H9 (cell line): Measurements from ENCODE around the gene STARD9. TPM values are rescaled to one million over a fixed set of nuclear protein-coding genes. Genes with fewer than 3 reads are reported as not detected.

ENCODE experiments used
- DNase-seq: peaks from one replicate; pipeline ENCODE4 v3.0.0-alpha.2; 2017
- H2AFZ ChIP-seq: one replicate; pipeline ENCODE4 v1.6.1; 2013; ENCODE audit warnings: mild to moderate bottlenecking, low read length, control low read depth, moderate library complexity
- H2AK5ac ChIP-seq: 2 replicates; pipeline ENCODE4 v1.6.1; 2013; ENCODE audit warnings: low read length, control low read depth, mixed read lengths; ENCODE audit not compliant: insufficient read length
- H2BK120ac ChIP-seq: one replicate; pipeline ENCODE4 v1.6.1; 2013; ENCODE audit warnings: low read depth, mild to moderate bottlenecking, low read length, control low read depth, inconsistent platforms; ENCODE audit not compliant: poor library complexity, severe bottlenecking
- H2BK12ac ChIP-seq: 2 replicates; pipeline ENCODE4 v1.6.1; 2013; ENCODE audit warnings: low read length, control low read depth, mixed read lengths, low read depth; ENCODE audit not compliant: insufficient read length
- H2BK15ac ChIP-seq: 2 replicates; pipeline ENCODE4 v1.6.1; 2013; ENCODE audit warnings: low read depth, low read length, control low read depth
- H2BK20ac ChIP-seq: one replicate; pipeline ENCODE4 v1.6.1; 2013; ENCODE audit warnings: low read depth, mild to moderate bottlenecking, low read length, control low read depth, inconsistent platforms; ENCODE audit not compliant: poor library complexity, severe bottlenecking
- H2BK5ac ChIP-seq: 2 replicates; pipeline ENCODE4 v1.6.1; 2013; ENCODE audit warnings: low read length, control low read depth, mixed read lengths; ENCODE audit not compliant: insufficient read length
- H3K14ac ChIP-seq: 2 replicates; pipeline ENCODE4 v1.6.1; 2013; ENCODE audit warnings: low read length, control low read depth; ENCODE audit not compliant: insufficient read depth
- H3K18ac ChIP-seq: 2 replicates; pipeline ENCODE4 v1.6.1; 2013; ENCODE audit warnings: low read depth, mild to moderate bottlenecking, mixed read lengths, low read length, control low read depth; ENCODE audit not compliant: insufficient read length
- H3K23ac ChIP-seq: 2 replicates; pipeline ENCODE4 v1.6.1; 2013; ENCODE audit warnings: low read length, control low read depth, mixed read lengths, low read depth; ENCODE audit not compliant: insufficient read length
- H3K23me2 ChIP-seq: 2 replicates; pipeline ENCODE4 v1.6.1; 2013; ENCODE audit warnings: low read depth, mild to moderate bottlenecking, mixed read lengths, low read length, control low read depth; ENCODE audit not compliant: insufficient read length, poor library complexity, severe bottlenecking
- H3K27ac ChIP-seq: 2 replicates; pipeline ENCODE4 v1.5.1; 2013; ENCODE audit warnings: low read length, control low read depth, mixed read lengths, low read depth; ENCODE audit not compliant: insufficient read length
- H3K27me3 ChIP-seq: 2 replicates; pipeline ENCODE4 v1.6.1; 2013; ENCODE audit warnings: low read length, control low read depth, inconsistent platforms; ENCODE audit not compliant: insufficient read depth
- H3K4ac ChIP-seq: 2 replicates; pipeline ENCODE4 v1.6.1; 2013; ENCODE audit warnings: low read depth, mild to moderate bottlenecking, control low read depth, inconsistent platforms, low read length, moderate library complexity
- H3K4me1 ChIP-seq: 2 replicates; pipeline ENCODE4 v1.6.1; 2013; ENCODE audit warnings: low read length, control low read depth, inconsistent platforms; ENCODE audit not compliant: insufficient read depth
- H3K4me2 ChIP-seq: 2 replicates; pipeline ENCODE4 v1.6.1; 2013; ENCODE audit warnings: low read length, control low read depth, mixed read lengths; ENCODE audit not compliant: insufficient read length, insufficient read depth
- H3K56ac ChIP-seq: 2 replicates; pipeline ENCODE4 v1.6.1; 2013; ENCODE audit warnings: low read depth, mild to moderate bottlenecking, mixed read lengths, low read length, control low read depth; ENCODE audit not compliant: insufficient read length
- H3K79me1 ChIP-seq: 2 replicates; pipeline ENCODE4 v1.6.1; 2013; ENCODE audit warnings: low read depth, mild to moderate bottlenecking, moderate library complexity, low read length, control low read depth, inconsistent platforms; ENCODE audit not compliant: insufficient read depth, poor library complexity, severe bottlenecking
- H3K79me2 ChIP-seq: 2 replicates; pipeline ENCODE4 v1.6.1; 2013; ENCODE audit warnings: low read length, control low read depth, inconsistent platforms; ENCODE audit not compliant: insufficient read depth
- H3K9ac ChIP-seq: 2 replicates; pipeline ENCODE4 v1.6.1; 2013; ENCODE audit warnings: low read length, control low read depth, mixed read lengths; ENCODE audit not compliant: insufficient read length; ENCODE audit errors: extremely low read depth
- H3K9me3 ChIP-seq: one replicate; pipeline ENCODE4 v1.6.1; 2013; ENCODE audit warnings: low read depth, low read length, inconsistent platforms; ENCODE audit not compliant: control insufficient read depth
- H3T11ph ChIP-seq: one replicate; pipeline ENCODE4 v1.6.1; 2013; ENCODE audit warnings: mild to moderate bottlenecking, low read length, control low read depth, inconsistent platforms
- H4K20me1 ChIP-seq: one replicate; pipeline ENCODE4 v1.6.1; 2013; ENCODE audit not compliant: control insufficient read depth, insufficient read length, insufficient read depth
- H4K5ac ChIP-seq: 2 replicates; pipeline ENCODE4 v1.6.1; 2013; ENCODE audit warnings: low read depth, mild to moderate bottlenecking, mixed read lengths, low read length, control low read depth; ENCODE audit not compliant: insufficient read length
- H4K8ac ChIP-seq: replicated peaks from 2 replicates; pipeline ENCODE4 v1.6.1; 2013; ENCODE audit warnings: low read length, control low read depth, mixed read lengths, low read depth; ENCODE audit not compliant: insufficient read length
- H4K91ac ChIP-seq: 2 replicates; pipeline ENCODE4 v1.6.1; 2013; ENCODE audit warnings: low read depth, mild to moderate bottlenecking, moderate library complexity, mixed read lengths, low read length, control low read depth; ENCODE audit not compliant: insufficient read length
- H3K27ac Mint-ChIP-seq, 3 experiments: 2 replicates in 2 of 3; 3 replicates in 1 of 3; pipeline ENCODE4 v1.8.0; 2020 to 2021; ENCODE audit warnings: mixed read lengths in 3 of 3, mild to moderate bottlenecking in 1 of 3, moderate library complexity in 1 of 3
- H3K27me3 Mint-ChIP-seq: 2 replicates; pipeline ENCODE4 v1.8.0; 2021; ENCODE audit warnings: low read depth, mild to moderate bottlenecking, moderate library complexity, mixed read lengths
- H3K36me3 Mint-ChIP-seq, 3 experiments: 2 replicates in 2 of 3; 3 replicates in 1 of 3; pipeline ENCODE4 v1.8.0; 2020 to 2021; ENCODE audit warnings: low read depth in 3 of 3, mixed read lengths in 3 of 3; ENCODE audit not compliant: insufficient read depth in 1 of 3
- H3K4me1 Mint-ChIP-seq, 2 experiments: 2 replicates each; pipeline ENCODE4 v1.8.0; 2020; ENCODE audit warnings: mixed read lengths in 2 of 2
- H3K4me3 Mint-ChIP-seq, 2 experiments: 2 replicates in 1 of 2; 3 replicates in 1 of 2; pipeline ENCODE4 v1.8.0; 2020 to 2021; ENCODE audit warnings: mild to moderate bottlenecking in 2 of 2, mixed read lengths in 2 of 2, moderate library complexity in 1 of 2
- H3K9me3 Mint-ChIP-seq, 2 experiments: 2 replicates in 1 of 2; 3 replicates in 1 of 2; pipeline ENCODE4 v1.8.0; 2020; ENCODE audit warnings: mild to moderate bottlenecking in 2 of 2, mixed read lengths in 2 of 2, moderate library complexity in 1 of 2
- WGBS: extraction: QIAGEN DNeasy Blood & Tissue Kit; methylation state at CpG from one replicate; pipeline ENCODE4 v1.1.7; 2013; ENCODE audit warnings: missing lambda C conversion rate, low lambda C conversion rate, mixed read lengths; ENCODE audit not compliant: insufficient read length; ENCODE audit errors: extremely low coverage; 5-methylcytosine and 5-hydroxymethylcytosine counted together
- total RNA-seq: library from RNA; stranded (reverse); gene quantifications from 2 replicates; pipeline ENCODE4 v1.2.1, GENCODE V29; 2021
- TF ChIP-seq, protein P1 (sequence below): fragments of 200-600 bp; sonication (generic); conservative IDR thresholded peaks from 3 replicates; pipeline ENCODE4 v1.8.0; 2021; ENCODE audit warnings: antibody characterized with exemption, mild to moderate bottlenecking

The STARD9 gene
- total RNA-seq, 1 experiment from 2014 or later: 6.9 TPM

DNA sequence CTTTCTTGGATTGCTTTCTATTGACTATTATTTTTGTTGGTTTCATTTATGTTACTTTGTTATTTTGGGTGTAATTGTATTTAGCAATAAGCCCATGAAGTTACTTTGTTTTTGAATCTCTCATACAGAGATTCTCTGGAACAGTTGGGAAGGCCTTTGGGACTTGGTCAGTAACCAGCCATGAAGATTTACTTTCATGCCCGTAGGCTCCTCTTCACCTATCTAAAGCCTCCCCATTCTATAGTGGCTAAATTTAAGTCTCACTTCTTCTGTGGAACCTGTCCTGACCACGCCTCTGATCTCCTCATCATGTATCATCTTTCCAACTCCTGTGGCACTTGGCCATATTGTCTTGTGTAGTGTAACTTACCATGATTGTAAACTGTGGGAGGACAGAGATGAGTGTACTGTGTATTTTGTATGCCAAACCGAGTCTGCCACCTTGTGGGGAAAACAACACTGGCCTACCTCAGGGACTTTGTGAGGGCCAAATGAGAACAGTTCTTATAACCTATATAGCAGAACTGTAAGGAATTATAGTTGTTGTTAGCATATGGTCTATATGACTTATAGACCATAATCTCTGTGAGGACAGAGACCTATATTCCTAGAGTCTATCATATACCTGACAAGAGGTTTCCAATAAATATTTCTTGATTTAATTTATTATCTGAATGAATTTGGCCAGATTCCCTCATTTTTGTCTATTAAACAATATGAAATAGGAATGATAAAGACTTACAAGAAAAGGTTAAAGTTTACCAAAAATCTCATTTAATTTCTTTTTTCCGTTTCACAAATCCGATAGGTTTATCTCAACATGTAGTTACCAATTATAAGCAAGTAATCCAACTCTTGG, 75.0 kb downstream of the STARD9 start:
- Histone ChIP-seq H3K27ac (no peak overlapping the region), H3K79me1 (no peaks in the 10 kb centered on the region), H2BK120ac (no peak overlapping the region), H3K23me2 (no peaks in the 10 kb centered on the region), H3K79me2 (no peaks in the 10 kb centered on the region), H2BK5ac (no peak overlapping the region), H3K23ac (no peak overlapping the region), H3T11ph (no peak overlapping the region), H3K14ac (no peak overlapping the region), H4K91ac (no peak overlapping the region), H3K27me3 (no peaks in the 10 kb centered on the region), H3K4me2 (no peak overlapping the region), H4K5ac (no peak overlapping the region), H4K8ac (no peak overlapping the region), H2AK5ac (no peak overlapping the region), H3K18ac (no peak overlapping the region), H3K9me3 (no peaks in the 10 kb centered on the region), H2BK12ac (no peak overlapping the region), H2BK15ac (no peak overlapping the region), H2BK20ac (no peak overlapping the region), H3K56ac (no peak overlapping the region), H3K9ac (no peak overlapping the region), H3K4me1 (no peaks in the 10 kb centered on the region), H4K20me1 (no peaks in the 10 kb centered on the region), H2AFZ (no peak overlapping the region), H3K4ac (no peak overlapping the region)
- H3K4me3 Mint-ChIP-seq: no peak overlapping the region
- H3K36me3 Mint-ChIP-seq: no peaks in the 10 kb centered on the region
- DNase-seq: peak; percentile 51
- TF ChIP-seq, protein P1, sequence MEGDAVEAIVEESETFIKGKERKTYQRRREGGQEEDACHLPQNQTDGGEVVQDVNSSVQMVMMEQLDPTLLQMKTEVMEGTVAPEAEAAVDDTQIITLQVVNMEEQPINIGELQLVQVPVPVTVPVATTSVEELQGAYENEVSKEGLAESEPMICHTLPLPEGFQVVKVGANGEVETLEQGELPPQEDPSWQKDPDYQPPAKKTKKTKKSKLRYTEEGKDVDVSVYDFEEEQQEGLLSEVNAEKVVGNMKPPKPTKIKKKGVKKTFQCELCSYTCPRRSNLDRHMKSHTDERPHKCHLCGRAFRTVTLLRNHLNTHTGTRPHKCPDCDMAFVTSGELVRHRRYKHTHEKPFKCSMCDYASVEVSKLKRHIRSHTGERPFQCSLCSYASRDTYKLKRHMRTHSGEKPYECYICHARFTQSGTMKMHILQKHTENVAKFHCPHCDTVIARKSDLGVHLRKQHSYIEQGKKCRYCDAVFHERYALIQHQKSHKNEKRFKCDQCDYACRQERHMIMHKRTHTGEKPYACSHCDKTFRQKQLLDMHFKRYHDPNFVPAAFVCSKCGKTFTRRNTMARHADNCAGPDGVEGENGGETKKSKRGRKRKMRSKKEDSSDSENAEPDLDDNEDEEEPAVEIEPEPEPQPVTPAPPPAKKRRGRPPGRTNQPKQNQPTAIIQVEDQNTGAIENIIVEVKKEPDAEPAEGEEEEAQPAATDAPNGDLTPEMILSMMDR: peak; percentile 92
- H3K9me3 Mint-ChIP-seq: no peaks in the 10 kb centered on the region
- no peak overlapping the region; a peak in 1 of 7 replicates for H3K27ac Mint-ChIP-seq
- H3K27me3 Mint-ChIP-seq: no peaks in the 10 kb centered on the region
- WGBS: no CpG with 5 or more reads among the region's 5 CpGs
- H3K4me1 Mint-ChIP-seq: peaks cover 0 to 3% of the 10 kb centered on the region in 2 experiments; a peak in 1 of 4 replicates
